GM19239 (cell line): ENCODE measurements around the gene MRPL18.
"Not testable (repeated sequence)": the region's sequence is repeated elsewhere in the genome, so short reads cannot be mapped to it uniquely, and the experiment has no call there.

ENCODE experiments used
- DNase-seq: peaks from one replicate; pipeline ENCODE4 v3.0.0; 2011; ENCODE audit warnings: low spot score; ENCODE audit not compliant: insufficient read length
- FAIRE-seq: peaks from 2 replicates; lab custom pipeline; 2011; peaks lifted over from hg19 to GRCh38; lab: Jason Lieb, UNC

Gene MRPL18

GRCh38 chr6:159813781-159814180 is 23.5 kb downstream of the MRPL18 start:
- DNase-seq (no peak), FAIRE-seq (no peak)

GRCh38 chr6:159815410-159815809 is 25.1 kb downstream of the MRPL18 start:
- DNase-seq, result no peak
- FAIRE-seq, result no peak

DNA sequence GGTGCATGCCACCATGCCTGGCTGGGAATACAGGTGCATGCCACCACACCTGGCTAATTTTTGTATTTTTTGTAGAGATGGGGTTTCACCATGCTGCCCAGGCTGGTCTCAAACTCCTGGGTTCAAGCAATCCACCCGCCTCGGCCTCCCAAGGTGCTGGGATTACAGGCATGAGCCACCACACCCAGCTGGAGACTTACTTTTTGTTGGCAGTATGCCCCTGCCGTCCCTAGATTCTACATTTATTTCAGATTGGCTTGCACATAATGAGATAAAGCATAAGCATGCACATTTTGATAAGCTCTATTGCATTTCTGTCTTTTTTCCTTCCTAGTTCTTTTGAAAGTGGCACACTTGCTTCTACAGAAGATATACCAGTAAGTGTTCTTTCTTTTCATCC is 26.5 kb downstream of the MRPL18 start:
- DNase-seq, FAIRE-seq: not testable (repeated sequence)

- DNase-seq (no peak), FAIRE-seq (no peak)
Measured at GRCh38 chr6:159817951-159818739, 27.9 kb downstream of the MRPL18 start.

DNA sequence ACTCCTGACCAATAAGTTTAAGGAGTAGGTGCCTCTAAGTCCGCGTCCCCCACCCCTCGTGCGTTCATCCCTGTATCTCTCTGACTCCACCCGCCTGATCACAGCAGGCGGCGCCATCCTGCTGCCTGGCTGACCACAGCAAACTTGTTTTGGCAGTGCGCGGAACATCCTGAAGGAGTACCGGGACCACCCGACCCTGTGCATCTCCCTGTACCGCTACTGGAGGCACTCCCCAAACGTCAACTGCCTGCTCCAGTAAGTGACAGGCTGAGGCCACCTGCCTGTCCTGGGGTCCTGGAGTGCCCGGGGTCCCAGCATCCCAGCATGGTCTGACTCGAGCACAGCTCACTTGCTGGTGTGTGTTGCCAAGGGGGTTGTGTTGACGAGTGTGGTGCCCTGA is 28.8 kb downstream of the MRPL18 start:
- FAIRE-seq (no peak), DNase-seq (no peak)

- DNase-seq (no peak), FAIRE-seq (no peak)
Measured at GRCh38 chr6:159819932-159820640, 29.8 kb downstream of the MRPL18 start.

DNA sequence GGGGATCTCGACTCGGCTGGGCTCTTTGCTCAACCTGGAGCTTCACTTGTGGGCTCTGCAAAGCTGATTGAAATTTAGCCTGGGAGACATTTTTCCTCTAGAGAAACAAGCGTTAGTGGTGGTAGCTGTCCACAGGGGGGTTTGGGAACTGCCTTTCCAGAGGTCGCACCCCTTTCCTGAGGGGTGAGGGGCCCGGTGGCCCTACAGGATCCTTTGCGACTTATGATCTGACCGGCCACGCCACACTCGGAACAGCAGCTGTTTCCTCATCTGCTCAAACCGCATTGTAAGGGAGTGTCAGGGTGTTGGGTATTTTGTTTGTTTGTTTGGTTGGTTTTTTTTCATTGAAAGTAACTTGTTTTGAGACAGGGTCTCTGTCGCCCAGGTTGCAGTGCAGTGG is 30.9 kb downstream of the MRPL18 start:
- FAIRE-seq, result no peak
- DNase-seq, result no peak

GRCh38 chr6:159821726-159822125 is 31.5 kb downstream of the MRPL18 start:
- FAIRE-seq (no peak), DNase-seq (no peak)

DNA sequence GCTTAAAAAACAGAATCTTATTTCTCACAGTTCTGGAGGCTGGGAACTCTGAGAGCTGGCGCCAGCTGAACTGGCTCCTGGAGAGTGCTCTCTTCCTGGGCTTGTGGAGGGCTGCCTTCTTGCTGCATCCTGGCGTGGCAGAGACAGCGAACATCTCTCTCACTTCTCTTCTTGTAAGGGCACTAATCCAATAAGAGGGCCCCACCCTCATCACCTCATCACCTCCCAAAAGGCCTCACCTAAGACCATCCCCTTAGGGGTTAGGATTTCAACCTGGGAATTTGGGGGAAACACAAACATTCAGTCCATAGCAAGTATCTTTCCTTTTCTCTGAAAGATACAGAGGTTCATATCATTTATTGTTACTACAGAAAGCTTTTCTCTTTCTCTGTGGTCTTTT is 33.7 kb downstream of the MRPL18 start:
- DNase-seq (no peak), FAIRE-seq (no peak)

GRCh38 chr6:159824690-159825089 is 34.4 kb downstream of the MRPL18 start:
- not testable (repeated sequence) for FAIRE-seq, DNase-seq

DNA sequence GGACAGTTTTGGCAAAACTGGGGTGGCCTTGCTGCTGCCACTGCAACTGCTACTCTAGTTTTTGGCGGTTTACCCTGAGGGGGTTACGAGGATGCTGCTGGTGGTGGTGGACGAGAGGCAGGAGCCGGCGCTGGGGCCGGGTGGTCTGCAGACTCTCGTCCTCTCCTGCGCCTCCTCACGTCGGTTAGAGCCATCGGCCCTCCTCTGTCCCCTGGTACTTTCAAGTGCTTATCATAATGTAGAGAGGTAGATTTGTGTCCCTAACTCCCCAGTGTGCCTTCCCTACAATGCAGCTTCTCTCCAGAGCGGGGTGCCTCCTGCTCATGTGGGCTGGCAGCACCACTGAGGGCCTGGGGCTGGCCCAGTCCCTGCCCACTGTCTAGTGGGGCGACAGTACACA is 35.7 kb downstream of the MRPL18 start:
- DNase-seq (no peak), FAIRE-seq (no peak)

DNA sequence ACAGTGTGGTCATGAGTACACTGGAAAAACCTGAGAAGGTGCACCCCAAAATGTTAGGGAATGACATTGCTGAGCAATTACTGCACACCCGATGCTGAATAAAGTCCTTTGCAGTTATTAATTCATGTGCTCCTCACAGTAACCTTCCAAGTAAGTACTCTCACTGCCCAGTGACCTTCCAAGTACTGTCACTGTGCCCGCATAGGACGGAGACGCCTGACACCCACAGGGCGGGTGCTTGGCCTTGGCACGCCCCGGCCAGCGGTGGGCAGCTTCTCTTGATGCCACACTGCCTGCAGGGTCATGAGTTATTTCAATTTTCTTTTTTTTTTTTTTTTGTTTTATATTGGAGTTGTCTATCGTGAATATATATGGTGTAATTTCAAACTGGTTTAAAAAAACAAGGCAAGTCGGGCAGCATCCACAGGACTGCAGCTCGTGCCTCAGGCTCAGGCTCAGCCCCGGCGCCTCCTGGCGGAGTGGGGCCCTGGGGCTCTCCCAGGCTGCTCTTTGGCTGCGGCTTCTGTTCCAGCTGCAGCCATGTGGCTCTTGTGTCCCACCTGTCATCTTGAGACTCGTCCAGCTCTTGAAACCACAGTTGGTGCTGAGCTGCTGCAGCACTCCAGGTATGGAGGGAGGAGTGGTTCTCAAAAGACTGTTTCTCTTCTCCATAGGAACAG is 36.8 kb downstream of the MRPL18 start:
- DNase-seq (no peak), FAIRE-seq (no peak)

- FAIRE-seq, result no peak
- DNase-seq, result no peak
Measured at GRCh38 chr6:159828074-159828473, 37.8 kb downstream of the MRPL18 start.

DNA sequence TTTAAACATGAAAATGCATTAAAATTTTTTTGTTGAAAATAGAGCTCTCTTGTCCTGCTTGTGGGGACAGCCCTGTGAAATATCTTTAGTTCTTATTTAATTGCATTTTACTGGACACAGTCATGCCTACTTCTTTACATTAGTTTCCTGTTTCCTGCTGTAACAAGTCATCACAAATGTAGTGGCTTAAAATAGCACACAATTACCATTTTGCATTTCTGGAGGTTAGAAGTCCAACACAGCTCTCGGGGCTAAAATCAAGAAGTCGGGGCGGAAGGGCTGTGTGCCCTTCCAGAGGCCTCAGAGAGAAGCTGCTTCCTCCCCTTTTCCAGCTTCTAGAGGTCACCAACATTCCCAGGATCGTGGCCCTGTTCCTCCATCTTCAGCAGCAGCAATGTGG is 39.3 kb downstream of the MRPL18 start:
- FAIRE-seq, result no peak
- DNase-seq, result no peak

DNA sequence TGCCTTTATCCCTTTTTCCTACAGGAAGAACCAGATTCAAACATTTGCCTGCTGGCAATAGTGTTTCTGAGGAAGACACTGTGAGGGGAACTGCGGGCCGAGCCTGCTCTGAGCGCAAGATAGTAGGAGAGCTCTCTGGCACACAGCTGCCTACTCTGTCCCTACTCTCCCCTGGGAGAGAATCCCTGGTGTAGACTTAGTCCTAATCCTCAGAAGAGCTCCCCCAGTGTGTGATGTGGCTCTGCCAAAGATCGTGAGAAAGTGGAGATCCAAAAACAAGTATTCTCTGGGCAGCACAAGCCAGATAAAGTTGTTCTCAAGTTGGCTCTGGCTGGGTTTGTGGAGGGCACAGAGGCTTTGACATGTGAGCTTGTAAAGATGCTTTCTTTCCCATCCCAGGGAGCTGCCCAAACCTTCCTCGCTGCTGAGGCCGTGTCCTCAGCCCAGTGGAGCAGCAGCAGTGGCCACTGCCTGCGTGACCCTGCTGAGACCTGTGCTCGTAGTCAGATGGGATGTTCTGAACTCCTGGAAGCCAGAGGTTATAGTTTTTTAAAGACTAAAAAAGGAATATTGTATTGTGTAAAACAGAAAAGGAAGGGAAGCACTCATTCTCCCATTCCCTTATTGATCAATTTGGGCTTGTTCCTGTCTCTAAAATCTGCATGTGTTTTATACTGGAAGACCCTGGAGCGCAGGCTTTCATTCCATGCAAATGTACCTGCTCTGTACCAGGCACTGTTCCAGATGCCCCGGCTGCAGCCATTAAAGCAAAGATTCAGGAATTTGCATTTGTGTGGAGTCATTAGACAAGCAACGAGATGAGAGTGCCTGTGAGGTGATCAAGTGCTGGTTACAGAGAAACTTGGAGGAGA is 40.5 kb downstream of the MRPL18 start:
- DNase-seq (no peak), FAIRE-seq (no peak)

GRCh38 chr6:159831373-159831679 is 41.1 kb downstream of the MRPL18 start:
- FAIRE-seq, result no peak
- DNase-seq, result no peak

DNA sequence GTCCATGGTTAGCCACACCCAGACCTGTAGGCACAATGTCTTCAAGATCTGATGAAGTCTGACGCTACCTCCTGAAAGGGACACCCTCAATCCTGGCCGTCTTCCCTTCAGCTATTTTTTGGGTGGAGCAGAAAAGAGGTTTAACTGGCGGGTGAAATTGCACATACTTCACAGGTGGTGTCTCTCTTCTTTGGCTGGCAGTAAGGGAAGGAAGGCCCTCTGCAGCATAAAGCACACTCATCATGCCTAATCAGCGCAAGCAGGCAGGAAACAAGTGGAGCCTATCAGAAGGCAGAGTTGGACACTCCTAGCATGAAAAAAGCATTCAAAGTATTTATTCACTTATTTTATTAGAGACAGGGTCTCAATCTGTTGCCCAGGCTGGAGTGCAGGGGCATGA is 42.7 kb downstream of the MRPL18 start:
- DNase-seq, result no peak
- FAIRE-seq, result no peak

DNA sequence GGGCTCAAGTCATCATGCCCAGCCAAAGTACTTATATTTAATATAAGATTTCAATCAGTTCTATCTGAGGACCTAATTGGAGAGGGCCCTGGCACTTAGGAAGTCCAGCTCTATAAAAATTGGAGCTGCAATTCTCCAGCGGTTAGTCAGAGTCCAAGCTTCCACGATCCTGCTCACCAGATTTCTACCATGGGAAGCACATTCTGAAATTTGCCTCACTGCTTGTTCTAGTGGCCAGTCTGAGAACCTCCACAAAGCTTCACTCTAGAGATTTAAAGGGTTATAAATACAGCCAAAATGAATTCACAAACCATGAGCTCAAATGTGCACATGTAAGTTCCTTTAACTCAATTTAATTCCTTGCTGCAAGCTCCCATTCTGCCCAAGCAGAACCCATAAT is 43.3 kb downstream of the MRPL18 start:
- no peak for DNase-seq
- no peak for FAIRE-seq

DNA sequence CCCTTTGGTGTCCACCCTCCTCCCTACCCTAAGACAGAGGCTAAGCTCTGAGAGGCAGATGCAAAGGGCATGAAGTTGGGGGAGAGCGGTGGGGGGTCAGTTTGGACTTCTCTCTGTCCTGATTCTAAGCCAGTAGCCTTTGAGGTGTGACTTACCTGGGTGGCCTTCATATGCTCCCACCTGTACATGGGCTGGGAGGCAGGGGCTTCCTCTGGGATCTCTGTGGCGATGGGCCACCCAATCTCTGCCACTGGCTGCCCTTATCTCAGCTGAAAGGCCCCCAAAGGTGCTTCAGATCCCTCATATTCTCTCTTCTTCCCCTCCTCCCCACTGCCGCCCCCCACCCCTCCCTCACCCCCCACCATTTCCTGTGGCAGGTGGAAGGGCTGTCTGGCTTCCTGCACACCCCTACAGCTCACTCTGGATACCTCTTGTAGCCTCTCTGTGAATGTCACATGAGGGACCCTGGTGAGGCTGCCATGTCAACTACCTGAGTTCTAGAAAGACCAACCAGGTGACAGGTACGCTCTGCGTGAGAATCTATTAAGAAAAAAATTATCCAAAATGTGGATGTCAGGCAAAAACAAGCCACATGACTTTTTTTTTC is 43.8 kb downstream of the MRPL18 start:
- DNase-seq (no peak), FAIRE-seq (no peak)
